ENCODE measurements around the gene MRE11. TPM values are rescaled to one million over a fixed set of nuclear protein-coding genes. Genes with fewer than 3 reads are reported as not detected.

Gene MRE11
- polyA plus RNA-seq, 1 of the 3 experiments (the other 2 are of a cell fraction), result 2.8 TPM

- POLR2A ChIA-PET, result no interaction called here
- 100% methylated on average over 2 of the region's 2 CpGs for WGBS (ENCODE audit: low lambda C conversion rate)
Observed at GRCh38 chr11:94469416-94469815, 24.2 kb downstream of the MRE11 start.

GRCh38 chr11:94459576-94459975, 34.1 kb downstream of the MRE11 start:
- H3K79me2 ChIP-seq (ENCODE audit: insufficient read depth), result no peaks in the 10 kb centered on the region
- no peak overlapping the region for H3K4me2 ChIP-seq
- DNase-seq, result no peak
- no peaks in the 10 kb centered on the region for H3K9me2 ChIP-seq
- H3F3A ChIP-seq (replicated peaks; ENCODE audit: insufficient read depth), result no peaks in the 10 kb centered on the region
- H2AFZ ChIP-seq (ENCODE audit: low read depth), result no peak overlapping the region
- 94% methylated on average over 2 of the region's 2 CpGs for WGBS (ENCODE audit: low lambda C conversion rate)
- H3K4me3 ChIP-seq (ENCODE audit: low read depth in 2 of 2, low read length in 1 of 2), result no peak overlapping the region
- POLR2A ChIA-PET, result no interaction called here
- H3K9ac ChIP-seq, result no peak overlapping the region
- no peak overlapping the region for H3K27ac ChIP-seq (ENCODE audit: low read depth in 2 of 2, low read length in 1 of 2)
- no peaks in the 10 kb centered on the region for H3K4me1 ChIP-seq (ENCODE audit: control insufficient read depth in 1 of 2, insufficient read depth in 2 of 2, low read depth in 1 of 2, low read length in 1 of 2)
- H3K27me3 ChIP-seq (ENCODE audit: insufficient read depth), result no peaks in the 10 kb centered on the region
- H3K9me3 ChIP-seq, result no peaks in the 10 kb centered on the region
- peaks cover 15 to 33% of the 10 kb centered on the region in 2 experiments for H3K36me3 ChIP-seq (replicated peaks in 1 of 2; ENCODE audit: control insufficient read depth in 1 of 2, insufficient read depth in 2 of 2, low read length in 1 of 2)
- no peaks in the 10 kb centered on the region for H4K20me1 ChIP-seq (ENCODE audit: insufficient read depth)
- CTCF ChIA-PET, result interaction anchor here (1.2 kb wide), 1 partner anchor 564 kb away, joined by 4 read pairs; no protein-coding TSS in a partner anchor
- no peak for TF ChIP-seq TAF1 (IDR thresholded peaks at IDR 0.05; ENCODE audit: borderline replicate concordance, low read depth, low read length)
- TF ChIP-seq USF1 (IDR thresholded peaks at IDR 0.05; ENCODE audit: borderline replicate concordance, low read depth), result no peak
- TF ChIP-seq RAD21 (IDR thresholded peaks at IDR 0.05; ENCODE audit: low read length), result no peak
- no peak for TF ChIP-seq EZH2phosphoT487 (IDR thresholded peaks at IDR 0.05; ENCODE audit: borderline replicate concordance, low read depth)
- no peak for TF ChIP-seq GATA2 (CRISPR knock-in tag; IDR thresholded peaks at IDR 0.05)
- TF ChIP-seq FOSL2 (IDR thresholded peaks at IDR 0.05; ENCODE audit: borderline replicate concordance, low read depth), result no peak
- no peak for TF ChIP-seq MEF2A (IDR thresholded peaks at IDR 0.05; ENCODE audit: borderline replicate concordance, low read depth)
- TF ChIP-seq CTCF (IDR thresholded peaks at IDR 0.05), result no peak
- no peak for TF ChIP-seq POLR2AphosphoS5 (IDR thresholded peaks at IDR 0.05; ENCODE audit: low read depth, low read length)
- no peak for TF ChIP-seq EP300 (IDR thresholded peaks at IDR 0.05; ENCODE audit: borderline replicate concordance in 1 of 2, low read depth in 1 of 2, low read length in 1 of 2)
- no peak for TF ChIP-seq RFX5 (IDR thresholded peaks at IDR 0.05; ENCODE audit: low read length)
- TF ChIP-seq ELF1 (IDR thresholded peaks at IDR 0.05), result no peak
- no peak for TF ChIP-seq GABPA (IDR thresholded peaks at IDR 0.05; ENCODE audit: low read depth)
- no peak for TF ChIP-seq RXRA (IDR thresholded peaks at IDR 0.05; ENCODE audit: borderline replicate concordance, low read depth)
- no peak for TF ChIP-seq CHD2 (IDR thresholded peaks at IDR 0.05; ENCODE audit: low read length, partially characterized antibody)

More at GRCh38 chr11:94469416-94469815, 24.2 kb downstream of the MRE11 start:
- Histone ChIP-seq H3K4me1 (ENCODE audit: control insufficient read depth in 1 of 2, insufficient read depth in 2 of 2, low read depth in 1 of 2, low read length in 1 of 2) (no peaks in the 10 kb centered on the region), H3K4me3 (ENCODE audit: low read depth in 2 of 2, low read length in 1 of 2) (no peak overlapping the region), H3K27ac (ENCODE audit: low read depth in 2 of 2, low read length in 1 of 2) (no peak overlapping the region), H3K36me3 (replicated peaks in 1 of 2; ENCODE audit: control insufficient read depth in 1 of 2, insufficient read depth in 2 of 2, low read length in 1 of 2) (peaks cover 24 to 41% of the 10 kb centered on the region in 2 experiments), H3K9me2 (no peaks in the 10 kb centered on the region), H2AFZ (ENCODE audit: low read depth) (no peak overlapping the region), H3F3A (replicated peaks; ENCODE audit: insufficient read depth) (no peaks in the 10 kb centered on the region), H3K4me2 (no peak overlapping the region), H3K9me3 (no peaks in the 10 kb centered on the region), H4K20me1 (ENCODE audit: insufficient read depth) (no peaks in the 10 kb centered on the region), H3K9ac (no peak overlapping the region), H3K27me3 (ENCODE audit: insufficient read depth) (no peaks in the 10 kb centered on the region), H3K79me2 (ENCODE audit: insufficient read depth) (no peaks in the 10 kb centered on the region)
- no peak for DNase-seq
- TF ChIP-seq RAD21 (IDR thresholded peaks at IDR 0.05; ENCODE audit: low read length), result no peak
- TF ChIP-seq GATA2 (CRISPR knock-in tag; IDR thresholded peaks at IDR 0.05), result no peak
- no peak for TF ChIP-seq TEAD4 (IDR thresholded peaks at IDR 0.05; ENCODE audit: borderline replicate concordance, insufficient read depth)
- TF ChIP-seq REST (IDR thresholded peaks at IDR 0.05; ENCODE audit: low read depth, low read length), result no peak
- CTCF ChIA-PET, result no interaction called here
